ENCODE results near the gene UBE2E3.

The UBE2E3 gene

GRCh38 chr2:180970016-180970415 lies 10.4 kb upstream of the UBE2E3 start:
- no peak overlapping the region for H3K9ac ChIP-seq (ENCODE audit: low read length)

DNA sequence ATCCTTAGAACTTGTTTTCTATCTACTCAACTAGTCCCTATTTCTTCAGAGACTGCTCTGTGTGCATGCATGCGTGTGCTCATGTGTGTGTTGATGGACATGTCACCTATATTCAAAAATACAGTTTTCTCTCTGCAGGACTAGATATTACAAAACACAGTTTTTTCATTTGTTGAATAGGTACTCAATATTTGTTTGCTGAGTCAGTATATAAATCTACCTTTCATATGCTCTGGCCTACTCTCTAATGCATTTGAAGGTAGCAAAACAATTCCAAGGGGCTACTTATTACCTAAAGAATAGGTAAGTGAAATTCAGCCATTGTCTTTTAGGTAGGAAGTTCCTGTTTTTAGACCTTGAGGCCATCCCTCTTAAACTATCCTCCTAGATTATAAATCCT lies 8.6 kb upstream of the UBE2E3 start:
- no peaks in the 10 kb centered on the region for H3K27me3 ChIP-seq (ENCODE audit: insufficient read depth, low read length)
- no peaks in the 10 kb centered on the region for H4K20me1 ChIP-seq (ENCODE audit: insufficient read depth, low read length)
- H3K9me3 ChIP-seq (ENCODE audit: low read length): no peaks in the 10 kb centered on the region
- no peak overlapping the region for H3K4me2 ChIP-seq (ENCODE audit: low read length)
- no peaks in the 10 kb centered on the region for H3K79me2 ChIP-seq (ENCODE audit: insufficient read depth, low read length)
- H2AFZ ChIP-seq (ENCODE audit: low read length): no peak overlapping the region
- H3F3A ChIP-seq (ENCODE audit: insufficient read depth, low read length): no peaks in the 10 kb centered on the region
- no peak overlapping the region for H3K4me3 ChIP-seq (ENCODE audit: low read depth, low read length, poor library complexity, severe bottlenecking)
- H3K9me2 ChIP-seq (ENCODE audit: low read depth, low read length): no peaks in the 10 kb centered on the region
- TF ChIP-seq EZH2 (IDR thresholded peaks at IDR 0.05; ENCODE audit: borderline replicate concordance, low read length) (no peak), CTCF (IDR thresholded peaks at IDR 0.05; ENCODE audit: low read length) (no peak)
- H3K27ac ChIP-seq (ENCODE audit: low read depth, low read length, poor library complexity, severe bottlenecking): no peak overlapping the region
- no peaks in the 10 kb centered on the region for H3K4me1 ChIP-seq (ENCODE audit: insufficient read depth, low read length, severe bottlenecking)
- no peak overlapping the region for H3K9ac ChIP-seq (ENCODE audit: low read length)
- H3K36me3 ChIP-seq (ENCODE audit: insufficient read depth, low read length): no peaks in the 10 kb centered on the region

More at GRCh38 chr2:180970016-180970415, 10.4 kb upstream of the UBE2E3 start:
- H3K9me2 ChIP-seq (ENCODE audit: low read depth, low read length): no peaks in the 10 kb centered on the region
- H3K27ac ChIP-seq (ENCODE audit: low read depth, low read length, poor library complexity, severe bottlenecking): no peak overlapping the region
- H3K9me3 ChIP-seq (ENCODE audit: low read length): no peaks in the 10 kb centered on the region
- TF ChIP-seq EZH2 (IDR thresholded peaks at IDR 0.05; ENCODE audit: borderline replicate concordance, low read length) (no peak), CTCF (IDR thresholded peaks at IDR 0.05; ENCODE audit: low read length) (no peak)
- no peaks in the 10 kb centered on the region for H3F3A ChIP-seq (ENCODE audit: insufficient read depth, low read length)
- no peaks in the 10 kb centered on the region for H3K27me3 ChIP-seq (ENCODE audit: insufficient read depth, low read length)
- no peaks in the 10 kb centered on the region for H3K79me2 ChIP-seq (ENCODE audit: insufficient read depth, low read length)
- no peaks in the 10 kb centered on the region for H3K36me3 ChIP-seq (ENCODE audit: insufficient read depth, low read length)
- H2AFZ ChIP-seq (ENCODE audit: low read length): no peak overlapping the region
- H3K4me3 ChIP-seq (ENCODE audit: low read depth, low read length, poor library complexity, severe bottlenecking): no peak overlapping the region
- no peaks in the 10 kb centered on the region for H4K20me1 ChIP-seq (ENCODE audit: insufficient read depth, low read length)
- no peak overlapping the region for H3K4me2 ChIP-seq (ENCODE audit: low read length)
- H3K4me1 ChIP-seq (ENCODE audit: insufficient read depth, low read length, severe bottlenecking): no peaks in the 10 kb centered on the region

GRCh38 chr2:180975585-180975984 lies 4.8 kb upstream of the UBE2E3 start:
- TF ChIP-seq EZH2 (IDR thresholded peaks at IDR 0.05; ENCODE audit: borderline replicate concordance, low read length): no peak
- no peak for TF ChIP-seq CTCF (IDR thresholded peaks at IDR 0.05; ENCODE audit: low read length)
- H3K9ac ChIP-seq (ENCODE audit: low read length): no peak overlapping the region
- H3K79me2 ChIP-seq (ENCODE audit: insufficient read depth, low read length): no peaks in the 10 kb centered on the region
- H2AFZ ChIP-seq (ENCODE audit: low read length): no peak overlapping the region
- peaks cover 9% of the 10 kb centered on the region for H3K4me1 ChIP-seq (ENCODE audit: insufficient read depth, low read length, severe bottlenecking)
- no peaks in the 10 kb centered on the region for H3K36me3 ChIP-seq (ENCODE audit: insufficient read depth, low read length)
- no peak overlapping the region for H3K27ac ChIP-seq (ENCODE audit: low read depth, low read length, poor library complexity, severe bottlenecking)
- H3F3A ChIP-seq (ENCODE audit: insufficient read depth, low read length): 0 out of 2 replicates have a peak, but pooled peaks cover 10% of the 10 kb centered on the region
- no peaks in the 10 kb centered on the region for H3K9me2 ChIP-seq (ENCODE audit: low read depth, low read length)
- no peaks in the 10 kb centered on the region for H3K9me3 ChIP-seq (ENCODE audit: low read length)
- H3K27me3 ChIP-seq (ENCODE audit: insufficient read depth, low read length): no peaks in the 10 kb centered on the region
- no peaks in the 10 kb centered on the region for H4K20me1 ChIP-seq (ENCODE audit: insufficient read depth, low read length)
- no peak overlapping the region for H3K4me3 ChIP-seq (ENCODE audit: low read depth, low read length, poor library complexity, severe bottlenecking)
- no peak overlapping the region for H3K4me2 ChIP-seq (ENCODE audit: low read length)
